SK-N-SH (cell line): ENCODE results near the gene LMTK2. TPM values are rescaled to one million over a fixed set of nuclear protein-coding genes. Genes with fewer than 3 reads are reported as not detected.

Source experiments
- CTCF ChIA-PET: fragments of 300-600, 350-600 bp; formaldehyde crosslinking; extraction: SDS; loops from one replicate; lab custom pipeline; 2021; lab: Yijun Ruan, JAX
- POLR2A ChIA-PET: fragments of 350-600 bp; sonication (Branson Sonifier 250); formaldehyde crosslinking; extraction: SDS; loops from one replicate; lab custom pipeline; 2020; ENCODE audit warnings: antibody characterized with exemption, inconsistent platforms; lab: Yijun Ruan, JAX
- DNase-seq: peaks from one replicate; pipeline ENCODE4 v3.0.0; 2012
- H2AFZ ChIP-seq: fragments of 200-600 bp; sonication (generic); 2 replicates; pipeline ENCODE4 v1.8.1; 2016; ENCODE audit warnings: antibody characterized with exemption, mild to moderate bottlenecking, low read depth
- H3F3A ChIP-seq: fragments of 200-600 bp; sonication (generic); replicated peaks from 2 replicates; pipeline ENCODE3; 2016; ENCODE audit warnings: antibody characterized with exemption, mild to moderate bottlenecking; ENCODE audit not compliant: insufficient read depth
- H3K27ac ChIP-seq, 2 experiments: fragments of 200-500 bp in 1 of 2; fragments of 200-600 bp in 1 of 2; sonication (Bioruptor generic) in 1 of 2; sonication (generic), shearing (Covaris generic) in 1 of 2; 2 replicates each; pipeline versions ENCODE4 v1.5.1 to v1.6.1; 2014 to 2016; ENCODE audit warnings: low read depth in 2 of 2, inconsistent platforms in 1 of 2, low read length in 1 of 2, mild to moderate bottlenecking in 1 of 2, mixed read lengths in 1 of 2
- H3K27me3 ChIP-seq: fragments of 200-600 bp; sonication (generic), shearing (Covaris generic); 2 replicates; pipeline ENCODE4 v1.6.1; 2016; ENCODE audit warnings: mixed run types; ENCODE audit not compliant: insufficient read depth
- H3K36me3 ChIP-seq, 2 experiments: fragments of 200-500 bp in 1 of 2; fragments of 200-600 bp in 1 of 2; sonication (Bioruptor generic) in 1 of 2; sonication (generic) in 1 of 2; replicated peaks in 1 of 2; 2 replicates each; pipeline versions ENCODE3 to v1.5.1; 2014 to 2016; ENCODE audit warnings: low read length in 1 of 2, mild to moderate bottlenecking in 1 of 2; ENCODE audit not compliant: insufficient read depth in 2 of 2, control insufficient read depth in 1 of 2
- H3K4me1 ChIP-seq, 2 experiments: fragments of 200-500 bp in 1 of 2; fragments of 200-600 bp in 1 of 2; sonication (Bioruptor generic) in 1 of 2; sonication (generic), shearing (Covaris generic) in 1 of 2; 2 replicates each; pipeline versions ENCODE4 v1.5.1 to v1.6.1; 2014 to 2016; ENCODE audit warnings: low read depth in 1 of 2, low read length in 1 of 2, mixed run types in 1 of 2; ENCODE audit not compliant: insufficient read depth in 2 of 2, control insufficient read depth in 1 of 2
- H3K4me2 ChIP-seq: fragments of 200-600 bp; sonication (generic), shearing (Covaris generic); 2 replicates; pipeline ENCODE4 v1.6.1; 2017; ENCODE audit warnings: mixed run types
- H3K4me3 ChIP-seq, 2 experiments: fragments of 200-500 bp in 1 of 2; fragments of 200-600 bp in 1 of 2; sonication (Bioruptor generic) in 1 of 2; sonication (generic), shearing (Covaris generic) in 1 of 2; 2 replicates each; pipeline versions ENCODE4 v1.5.1 to v1.8.1; 2014 to 2016; ENCODE audit warnings: low read depth in 2 of 2, inconsistent platforms in 1 of 2, low read length in 1 of 2, mild to moderate bottlenecking in 1 of 2, mixed read lengths in 1 of 2, moderate library complexity in 1 of 2
- H3K79me2 ChIP-seq: fragments of 200-600 bp; sonication (generic); 2 replicates; pipeline ENCODE4 v1.8.1; 2017; ENCODE audit warnings: mild to moderate bottlenecking; ENCODE audit not compliant: insufficient read depth
- H3K9ac ChIP-seq: fragments of 200-600 bp; sonication (generic); 2 replicates; pipeline ENCODE4 v1.6.1; 2017; ENCODE audit warnings: mixed run types
- H3K9me2 ChIP-seq: fragments of 200-600 bp; sonication (generic); 2 replicates; pipeline ENCODE4 v1.6.1; 2017; ENCODE audit warnings: mixed run types
- H3K9me3 ChIP-seq: fragments of 200-600 bp; sonication (generic); 2 replicates; pipeline ENCODE4 v1.6.1; 2017; ENCODE audit warnings: mixed run types, mild to moderate bottlenecking, moderate library complexity
- H4K20me1 ChIP-seq: fragments of 200-600 bp; sonication (generic); 2 replicates; pipeline ENCODE4 v1.6.1; 2017; ENCODE audit warnings: mild to moderate bottlenecking, mixed run types; ENCODE audit not compliant: insufficient read depth
- CHD2 ChIP-seq: fragments of 150-350 bp; IDR thresholded peaks from 2 replicates; pipeline ENCODE4 v1.6.1; 2018; ENCODE audit warnings: low read length; ENCODE audit not compliant: partially characterized antibody
- EP300 ChIP-seq, 2 experiments: IDR thresholded peaks; 2 replicates each; pipeline versions ENCODE4 v1.4.0 to v1.6.1; 2012; ENCODE audit warnings: borderline replicate concordance in 1 of 2, low read depth in 1 of 2, low read length in 1 of 2
- FOSL2 ChIP-seq: IDR thresholded peaks from 2 replicates; pipeline ENCODE4 v1.4.0; 2012; ENCODE audit warnings: low read depth, mild to moderate bottlenecking, moderate library complexity, borderline replicate concordance
- FOXM1 ChIP-seq: IDR thresholded peaks from 2 replicates; pipeline ENCODE4 v1.4.0; 2012; ENCODE audit warnings: low read depth, mild to moderate bottlenecking
- GATA2 ChIP-seq: sonication (generic); formaldehyde crosslinking; IDR thresholded peaks from 2 replicates; pipeline ENCODE4 v1.5.0; 2020; ENCODE audit warnings: mild to moderate bottlenecking, missing genetic modification reagents
- MXI1 ChIP-seq: IDR thresholded peaks from 2 replicates; pipeline ENCODE4 v1.6.1; 2012; ENCODE audit warnings: mild to moderate bottlenecking, low read depth, low read length, improper control_type of control experiment
- NRF1 ChIP-seq: IDR thresholded peaks from 2 replicates; pipeline ENCODE4 v1.6.1; 2012; ENCODE audit warnings: low read depth, mild to moderate bottlenecking, low read length
- RAD21 ChIP-seq: IDR thresholded peaks from 2 replicates; pipeline ENCODE4 v1.6.1; 2012; ENCODE audit warnings: mild to moderate bottlenecking, low read length
- REST ChIP-seq: IDR thresholded peaks from 2 replicates; pipeline ENCODE4 v1.6.1; 2012; ENCODE audit warnings: mild to moderate bottlenecking, low read depth, low read length, moderate library complexity
- SMC3 ChIP-seq: IDR thresholded peaks from 2 replicates; pipeline ENCODE4 v1.6.1; 2012; ENCODE audit warnings: low read depth, low read length, improper control_type of control experiment
- TAF1 ChIP-seq: IDR thresholded peaks from 2 replicates; pipeline ENCODE4 v1.6.1; 2012; ENCODE audit warnings: low read depth, mild to moderate bottlenecking, low read length, moderate library complexity, borderline replicate concordance
- TCF12 ChIP-seq: IDR thresholded peaks from 2 replicates; pipeline ENCODE4 v1.4.0; 2012
- TEAD4 ChIP-seq: IDR thresholded peaks from 2 replicates; pipeline ENCODE4 v1.4.0; 2012; ENCODE audit warnings: mild to moderate bottlenecking, borderline replicate concordance; ENCODE audit not compliant: insufficient read depth
- USF2 ChIP-seq: fragments of 150-350 bp; IDR thresholded peaks from 2 replicates; pipeline ENCODE4 v1.6.1; 2017; ENCODE audit warnings: antibody characterized with exemption, low read length, low read depth, borderline replicate concordance
- YY1 ChIP-seq: IDR thresholded peaks from 2 replicates; pipeline ENCODE4 v1.4.0; 2012; ENCODE audit warnings: low read depth, mild to moderate bottlenecking
- WGBS: methylation state at CpG from one replicate; pipeline ENCODE4 v1.1.6; 2017; ENCODE audit warnings: low lambda C conversion rate; 5-methylcytosine and 5-hydroxymethylcytosine counted together
- polyA plus RNA-seq, 3 experiments: library from polyadenylated mRNA; depleted of rRNA; stranded (reverse); fragments of >200 nt; gene quantifications; 2 replicates each; pipeline ENCODE4 v1.2.3, GENCODE V29; 2012

The LMTK2 gene
- polyA plus RNA-seq, 1 of the 3 experiments (the other 2 are of a cell fraction), result 9.0 TPM

- H3K27ac ChIP-seq, result no peak overlapping the region; a peak in 1 of 4 replicates
- no peaks in the 10 kb centered on the region for H3K27me3 ChIP-seq
- H3K9me3 ChIP-seq, result no peaks in the 10 kb centered on the region
- no peak overlapping the region for H2AFZ ChIP-seq
- DNase-seq, result no peak
- ChIA-PET CTCF (interaction anchor here (1.2 to 1.9 kb wide), 4 partner anchors 9 to 174 kb away, joined by 3 to 6 read pairs (median 5); no protein-coding TSS in a partner anchor), POLR2A (no interaction called here)
- H3K4me2 ChIP-seq, result no peak overlapping the region
- H4K20me1 ChIP-seq, result no peaks in the 10 kb centered on the region
- no peaks in the 10 kb centered on the region for H3K9me2 ChIP-seq
- no peaks in the 10 kb centered on the region for H3K4me1 ChIP-seq
- WGBS, result 95% methylated on average over 8 of the region's 8 CpGs
- peaks cover 29 to 34% of the 10 kb centered on the region in 2 experiments for H3K36me3 ChIP-seq
- H3K79me2 ChIP-seq, result no peaks in the 10 kb centered on the region
- H3F3A ChIP-seq, result no peaks in the 10 kb centered on the region
- TF ChIP-seq EP300 (IDR thresholded peaks at IDR 0.05; ENCODE audit: borderline replicate concordance in 1 of 2, low read depth in 1 of 2, low read length in 1 of 2) (no peak), GATA2 (no peak), NRF1 (no peak), RAD21 (no peak), FOSL2 (no peak), CHD2 (no peak), TAF1 (no peak), SMC3 (no peak), TCF12 (no peak)
- H3K9ac ChIP-seq, result no peak overlapping the region
- no peak overlapping the region for H3K4me3 ChIP-seq
These were observed 88.2 kb downstream of the LMTK2 start for GRCh38 chr7:98194672-98195457.

- Histone ChIP-seq H4K20me1 (no peaks in the 10 kb centered on the region), H3K27me3 (no peaks in the 10 kb centered on the region), H3K27ac (no peak overlapping the region), H3K79me2 (no peaks in the 10 kb centered on the region; the same call in 1 of the 2 replicates), H3K9me3 (no peaks in the 10 kb centered on the region), H3K4me2 (no peak overlapping the region), H3K9me2 (no peaks in the 10 kb centered on the region), H3K4me3 (no peak overlapping the region), H2AFZ (no peak overlapping the region), H3K36me3 (peaks cover 21 to 25% of the 10 kb centered on the region in 2 experiments), H3K9ac (no peak overlapping the region), H3K4me1 (no peaks in the 10 kb centered on the region), H3F3A (no peaks in the 10 kb centered on the region)
- POLR2A ChIA-PET, result no interaction called here
- TF ChIP-seq USF2, result no peak
- no peak for TF ChIP-seq YY1
- no peak for TF ChIP-seq MXI1
- TF ChIP-seq REST, result no peak
- TF ChIP-seq FOXM1, result no peak
- TF ChIP-seq NRF1, result no peak
- TF ChIP-seq FOSL2, result no peak
- TF ChIP-seq TCF12, result no peak
- TF ChIP-seq TEAD4, result no peak
- DNase-seq, result no peak
- WGBS, result 92% methylated on average over 16 of the region's 16 CpGs
- CTCF ChIA-PET, result interaction anchor here (1.0 to 2.6 kb wide), 2 partner anchors 29 to 175 kb away, joined by 3 to 11 read pairs; no protein-coding TSS in a partner anchor
These were observed 90.3 kb downstream of the LMTK2 start for GRCh38 chr7:98196706-98197605.
